Cerebellar nuclear complex (tissue), 1 donor: ENCODE measurements around the gene SLC1A2.

ENCODE experiments used
- DNase-seq, 2 experiments: peaks; one replicate each; lab custom pipeline; 2025; lab: John Stamatoyannopoulos, UW

SLC1A2 gene

DNA sequence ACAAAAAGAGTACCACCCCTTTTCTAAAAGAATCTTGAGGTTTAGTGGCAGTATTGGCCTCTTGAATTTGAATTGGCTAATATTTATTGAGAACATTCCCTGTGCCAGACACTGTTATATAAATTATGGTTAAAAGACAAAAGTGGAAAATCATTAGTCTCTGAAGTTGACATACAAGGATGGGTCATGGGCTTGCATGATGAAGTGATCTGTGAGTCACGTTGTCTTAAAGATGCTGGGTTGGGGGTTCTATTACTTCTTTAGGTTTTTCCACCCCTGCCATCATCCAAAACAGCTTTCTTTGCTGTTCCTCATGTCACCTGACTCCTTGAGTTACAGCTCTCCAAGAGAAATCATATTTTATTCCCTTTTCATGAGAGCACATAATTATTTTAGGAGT, 195.4 kb downstream of the SLC1A2 start:
- no peak for DNase-seq

DNA sequence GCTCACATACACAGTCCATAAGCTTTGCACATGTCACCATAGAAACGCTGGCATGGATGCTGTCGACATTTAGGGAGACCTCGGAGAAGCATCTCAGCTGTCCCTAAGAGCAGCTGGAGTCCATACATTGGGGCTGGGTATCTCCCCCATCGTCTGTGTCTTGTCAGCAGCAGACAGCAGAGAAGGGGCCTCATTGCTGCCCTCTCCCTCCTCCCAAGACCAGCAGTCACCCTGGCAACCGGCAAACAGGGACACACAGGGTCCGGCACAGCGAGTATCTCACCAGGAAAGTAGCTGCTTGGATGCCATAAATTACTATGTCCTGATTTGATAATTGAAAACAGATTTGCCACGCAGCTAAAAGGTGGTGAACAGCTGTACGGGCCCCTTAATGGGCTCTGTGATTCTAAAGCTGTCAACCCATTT, 196.0 kb downstream of the SLC1A2 start:
- no peak for DNase-seq

DNA sequence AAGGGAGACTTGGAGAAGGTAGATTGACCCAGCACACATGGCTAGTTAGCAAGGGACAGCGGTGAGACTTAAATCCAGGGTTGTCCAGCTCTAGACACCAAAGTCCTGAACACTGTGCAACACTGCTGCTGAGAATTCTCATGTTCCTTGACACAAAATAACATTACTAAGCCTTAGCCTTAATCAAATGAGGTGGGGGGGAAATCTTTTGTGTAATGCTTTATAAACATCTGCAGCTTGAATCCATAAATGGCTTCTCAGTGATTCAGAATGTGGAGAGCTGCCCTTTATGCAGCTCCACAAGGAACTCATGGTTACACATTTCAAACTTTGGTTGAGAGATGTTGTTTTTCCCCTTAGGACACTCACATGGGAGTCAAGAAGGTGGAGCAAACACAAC, 200.4 kb downstream of the SLC1A2 start:
- DNase-seq = no peak

DNA sequence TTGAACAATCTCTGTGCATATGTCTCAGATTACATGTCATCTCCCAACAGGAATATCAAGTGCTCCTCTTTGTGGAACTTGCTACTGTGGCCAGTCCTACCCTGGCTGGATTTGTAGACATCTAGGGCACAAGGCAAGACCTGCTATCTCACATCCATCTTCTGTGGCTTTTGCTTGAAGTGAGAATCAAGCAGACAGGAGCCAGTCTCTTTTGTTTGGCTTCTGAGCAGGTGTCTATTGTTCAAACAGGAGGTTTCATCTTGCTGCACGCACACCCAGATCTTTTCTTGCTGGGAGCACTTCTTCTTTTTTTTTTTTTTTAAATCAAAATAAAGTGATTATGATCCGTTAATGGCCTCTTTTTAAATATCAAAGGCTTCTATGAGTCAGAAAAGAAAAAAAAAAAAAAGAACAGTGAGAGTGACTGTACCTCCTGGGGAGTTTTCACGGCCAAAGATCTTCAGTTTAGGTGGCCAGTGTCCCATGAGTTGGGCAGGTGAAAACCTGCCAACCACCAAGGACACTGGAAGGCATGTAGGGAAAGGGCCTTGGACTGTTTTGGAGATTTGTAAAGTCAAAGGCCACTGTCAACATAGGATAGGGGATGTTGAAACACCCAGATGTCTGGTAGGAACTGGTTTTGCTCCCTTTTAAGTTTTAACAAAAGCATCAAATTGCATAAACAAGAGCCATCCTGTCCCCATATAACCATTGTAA, 202.2 kb downstream of the SLC1A2 start:
- no peak for DNase-seq

DNA sequence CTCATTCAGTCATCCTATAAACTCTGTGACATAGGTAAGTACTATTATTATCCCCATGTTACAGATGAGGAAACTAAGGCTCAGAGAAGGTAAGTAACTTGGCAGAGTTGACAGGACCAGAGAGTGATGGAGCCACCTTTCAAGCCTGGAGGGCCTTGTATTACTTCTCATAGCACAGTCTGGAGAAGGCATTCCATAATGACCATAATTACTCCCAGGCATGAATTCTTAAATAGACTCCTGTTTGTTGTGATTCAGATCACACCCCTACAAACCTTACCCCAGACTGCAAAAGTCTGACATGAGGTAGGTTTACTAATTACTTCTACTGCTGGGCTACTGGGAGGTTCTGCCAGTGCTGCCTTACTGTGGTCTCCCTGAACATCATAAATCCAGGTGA, 203.4 kb downstream of the SLC1A2 start:
- DNase-seq = no peak

DNA sequence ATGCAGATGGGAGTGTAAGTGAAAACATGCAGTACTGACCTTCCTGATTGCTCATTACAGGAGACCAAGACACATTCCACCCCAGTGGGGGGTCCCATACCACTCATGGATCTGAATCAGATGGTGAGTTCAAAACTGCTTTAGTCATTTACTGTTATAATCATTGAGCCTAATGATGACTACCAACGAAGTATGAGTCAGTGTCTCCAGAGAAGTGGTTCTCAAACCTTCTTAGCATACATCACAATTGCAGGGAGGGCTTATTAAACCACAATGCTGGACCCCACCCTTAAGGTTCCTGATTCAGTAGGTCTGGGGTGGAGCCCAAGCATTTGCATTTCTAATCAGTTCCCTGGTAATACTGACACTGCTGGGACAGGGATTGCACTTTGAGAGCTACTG, 204.6 kb downstream of the SLC1A2 start:
- DNase-seq = no peak

DNA sequence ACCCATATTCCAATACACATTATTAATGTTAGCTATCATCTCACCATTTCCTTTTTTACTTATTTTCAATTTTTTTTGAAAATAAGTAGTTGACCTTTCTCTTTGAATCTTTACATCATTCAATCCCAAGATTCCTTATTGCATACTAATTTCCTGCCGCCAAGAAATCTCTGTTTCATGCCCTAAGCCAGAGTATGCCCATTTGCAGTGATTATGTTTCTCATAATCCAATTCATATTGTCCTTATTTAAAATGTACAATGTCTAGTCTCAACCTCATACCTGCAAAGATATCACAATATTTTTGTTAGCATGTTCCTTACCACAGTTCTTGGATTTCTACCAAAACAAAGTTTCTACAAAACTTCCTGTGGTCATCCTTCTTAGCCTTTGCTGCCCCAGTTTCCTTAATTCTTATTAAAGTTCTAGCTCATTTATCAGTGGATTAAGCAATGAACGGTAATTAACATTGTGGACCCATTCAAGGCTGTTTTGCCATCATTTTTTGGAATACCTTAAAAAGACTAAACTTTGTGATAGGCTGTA, 205.1 kb downstream of the SLC1A2 start:
- DNase-seq = no peak

DNA sequence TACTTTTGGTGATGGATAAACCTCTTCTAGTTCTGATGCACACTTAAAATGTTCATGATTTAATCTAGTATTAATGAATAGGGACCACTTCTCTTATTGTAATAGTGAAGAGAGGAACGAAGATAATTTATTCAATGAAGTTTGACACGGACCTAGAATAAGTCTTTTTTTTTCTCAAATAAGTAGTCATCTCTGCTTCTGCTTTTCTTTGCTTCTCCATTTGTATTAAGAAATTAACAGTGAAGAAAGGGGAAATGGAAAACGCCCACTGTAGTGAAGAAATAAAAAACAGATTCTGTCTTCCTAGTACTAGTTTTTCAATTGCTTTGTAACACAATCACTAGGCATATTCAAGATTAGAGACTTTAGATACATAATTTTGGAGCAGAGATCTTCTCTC, 207.4 kb downstream of the SLC1A2 start:
- DNase-seq = no peak

DNA sequence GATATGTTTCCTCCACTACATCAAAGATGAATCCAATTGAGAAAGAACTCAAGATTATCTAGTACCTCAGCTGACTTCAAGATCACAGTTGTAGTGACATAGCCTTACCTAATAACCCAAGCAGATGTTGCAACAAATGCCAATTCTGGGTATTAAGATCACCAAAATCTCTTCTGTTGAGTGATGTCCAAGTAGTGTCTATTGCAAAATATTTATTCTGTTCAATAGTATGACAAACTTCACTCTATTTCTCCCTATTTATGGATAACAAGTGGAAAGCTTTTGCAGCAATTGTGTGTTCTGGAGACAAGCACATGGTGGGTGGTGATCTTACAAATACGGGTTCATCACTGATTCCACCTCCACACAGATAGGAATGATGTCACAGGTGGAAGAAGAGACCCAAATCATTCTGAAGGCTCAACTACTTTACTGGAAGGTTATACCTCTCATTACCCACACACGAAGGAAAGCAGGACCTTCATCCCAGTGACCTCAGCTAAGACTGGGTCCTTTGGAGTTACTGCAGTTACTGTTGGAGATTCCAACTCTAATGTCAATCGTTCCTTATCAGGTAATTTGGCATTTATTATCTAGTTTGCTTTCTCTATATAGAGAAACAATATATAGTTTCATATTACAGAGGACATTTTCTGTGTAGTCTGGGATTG, 208.3 kb downstream of the SLC1A2 start:
- no peak for DNase-seq

DNA sequence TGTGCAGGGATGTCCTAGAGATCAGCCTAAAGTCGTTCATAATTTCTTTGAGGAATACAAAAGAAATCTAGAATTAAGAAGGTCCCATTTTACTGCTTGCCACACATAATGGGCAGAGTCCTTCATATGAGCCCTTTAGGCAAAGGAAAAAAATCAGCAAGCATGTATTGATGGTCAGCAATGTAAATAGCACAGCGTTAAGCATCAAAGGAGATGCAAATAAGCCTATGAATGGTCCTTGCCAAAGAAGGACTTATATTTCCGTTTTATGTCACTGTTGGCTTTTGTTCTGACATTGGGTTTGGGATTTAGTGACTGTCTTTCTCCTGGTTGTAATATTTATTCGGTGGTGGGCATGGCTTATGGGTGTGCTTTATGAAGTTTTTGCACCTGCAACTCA, 210.6 kb downstream of the SLC1A2 start:
- no peak for DNase-seq

DNA sequence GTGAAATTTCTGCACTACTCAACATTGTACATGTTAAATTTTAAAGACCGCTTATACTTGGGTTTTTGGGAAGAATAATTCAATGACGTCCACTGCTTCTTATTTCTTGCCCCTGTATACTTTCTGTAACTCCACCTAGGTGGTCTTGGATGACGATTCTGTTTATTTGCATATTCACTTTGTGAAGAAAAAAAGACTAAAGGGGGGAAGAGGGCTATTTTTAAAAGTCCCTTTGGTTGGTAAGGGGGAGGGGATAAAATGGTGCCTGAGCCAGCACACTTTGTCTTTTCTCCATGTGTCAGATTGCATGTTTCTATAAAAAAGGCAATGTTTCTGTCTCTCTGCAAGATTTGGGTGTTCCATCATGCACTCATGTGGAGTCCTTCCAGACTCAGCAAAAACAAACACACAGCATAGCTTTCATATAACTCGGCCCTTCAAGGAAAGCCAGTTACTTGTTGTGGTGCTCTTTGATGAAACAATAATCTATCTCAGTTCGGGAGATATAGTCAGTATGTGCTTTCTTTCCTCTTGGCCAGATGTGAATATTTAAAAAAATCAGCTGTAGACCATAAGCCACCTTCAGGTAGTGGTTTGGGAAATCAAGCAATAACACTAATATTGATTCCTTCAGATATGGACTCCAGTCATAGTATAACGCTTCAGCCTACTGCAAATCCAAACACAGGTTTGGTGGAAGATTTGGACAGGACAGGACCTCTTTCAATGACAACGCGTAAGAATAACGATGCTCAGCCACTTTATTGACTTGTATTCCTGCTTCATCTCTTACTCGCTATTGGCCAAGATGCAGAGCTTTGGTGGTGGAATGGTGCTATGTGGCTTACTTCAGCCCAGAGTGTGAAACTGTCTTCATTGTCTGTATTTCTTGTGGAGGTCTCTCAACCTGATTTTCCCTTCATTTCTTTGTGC, 211.6 kb downstream of the SLC1A2 start:
- no peak for DNase-seq

DNA sequence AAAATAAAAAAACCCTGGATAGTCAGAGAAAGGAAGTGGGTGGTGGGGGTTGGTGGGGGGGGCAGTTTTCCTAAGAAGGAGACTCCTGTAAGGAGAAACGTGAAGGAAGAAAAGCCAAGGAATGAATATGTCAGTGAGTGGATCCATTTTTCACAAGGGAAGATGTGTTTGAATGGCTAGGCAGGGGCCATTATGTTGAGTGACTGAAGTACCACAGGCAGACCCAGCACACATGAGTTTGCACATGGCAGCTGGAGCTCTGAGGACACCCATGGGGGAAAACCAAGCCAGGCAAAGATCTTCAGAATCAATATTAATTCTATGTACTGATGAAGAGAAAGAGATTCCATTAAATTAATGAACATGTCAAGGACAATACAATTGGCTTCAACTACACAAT, 212.7 kb downstream of the SLC1A2 start:
- DNase-seq = no peak

DNA sequence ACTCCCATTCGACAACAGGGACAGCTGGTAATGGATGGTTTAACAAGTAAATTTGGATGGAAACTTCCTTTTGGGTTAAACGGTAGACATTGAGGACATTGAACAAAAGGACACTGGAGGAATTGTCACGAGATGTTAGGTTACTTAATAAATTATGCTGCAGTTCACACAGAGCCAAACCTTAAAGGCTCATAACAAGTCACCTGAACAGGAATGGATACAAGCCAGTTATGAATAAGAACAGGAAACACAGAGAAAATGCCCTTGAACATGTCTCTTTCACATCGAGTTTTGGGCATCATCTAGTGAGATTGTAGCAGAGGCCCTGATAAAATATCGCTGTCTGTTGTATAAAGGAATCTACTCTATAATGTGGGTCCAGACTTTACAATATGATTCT, 214.7 kb downstream of the SLC1A2 start:
- DNase-seq = no peak
